OCI-LY3 (cell line): Measurements from ENCODE around the gene DAB1.

Experiments
- H2AFZ ChIP-seq: fragments of 200-600, 300-600 bp; shearing (Covaris generic); 2 replicates; pipeline ENCODE4 v1.6.0; 2014; ENCODE audit warnings: antibody characterized with exemption, low read depth, low read length
- H3K27ac ChIP-seq: fragments of 200-600, 300-600 bp; sonication (generic); 2 replicates; pipeline ENCODE4 v1.5.1; 2014; ENCODE audit warnings: mild to moderate bottlenecking, low read length, moderate library complexity, mixed read lengths
- H3K27me3 ChIP-seq: fragments of 200-600, 300-600 bp; sonication (generic); 2 replicates; pipeline ENCODE4 v1.6.1; 2014; ENCODE audit warnings: low read depth, low read length, mixed read lengths
- H3K36me3 ChIP-seq: fragments of 200-600, 300-600 bp; sonication (generic); replicated peaks from 2 replicates; pipeline ENCODE3; 2014; ENCODE audit warnings: low read depth, low read length, mixed read lengths
- H3K4me1 ChIP-seq: fragments of 300-600, 200-600 bp; sonication (generic); 2 replicates; pipeline ENCODE4 v1.6.1; 2014; ENCODE audit warnings: low read length, mixed read lengths
- H3K4me2 ChIP-seq: fragments of 200-600, 300-600 bp; sonication (generic); 2 replicates; pipeline ENCODE4 v1.6.1; 2014; ENCODE audit warnings: low read length, mixed read lengths
- H3K4me3 ChIP-seq: fragments of 300-600, 200-600 bp; sonication (generic); 2 replicates; pipeline ENCODE4 v1.5.1; 2014; ENCODE audit warnings: antibody characterized with exemption, mild to moderate bottlenecking, low read length, moderate library complexity
- H3K79me2 ChIP-seq: fragments of 300-600, 200-600 bp; shearing (Covaris generic); 2 replicates; pipeline ENCODE4 v1.6.1; 2014; ENCODE audit warnings: mild to moderate bottlenecking, low read length, mixed read lengths
- H3K9ac ChIP-seq: fragments of 300-600, 200-600 bp; shearing (Covaris generic); 2 replicates; pipeline ENCODE4 v1.6.0; 2014; ENCODE audit warnings: mild to moderate bottlenecking, low read length, moderate library complexity
- H3K9me3 ChIP-seq: fragments of 200-600, 300-600 bp; shearing (Covaris generic); 2 replicates; pipeline ENCODE4 v1.6.1; 2014; ENCODE audit warnings: low read length, mixed read lengths; ENCODE audit not compliant: insufficient read depth
- H4K20me1 ChIP-seq: fragments of 200-600, 300-600 bp; sonication (generic); 2 replicates; pipeline ENCODE4 v1.6.1; 2016; ENCODE audit warnings: low read length, mixed read lengths; ENCODE audit not compliant: insufficient read depth
- CTCF ChIP-seq: fragments of 200-600, 300-600 bp; sonication (generic); IDR thresholded peaks from 2 replicates; pipeline ENCODE4 v1.5.1; 2014; ENCODE audit warnings: antibody characterized with exemption, low read length, low read depth
- EZH2phosphoT487 ChIP-seq: fragments of 200-600 bp; shearing (Covaris generic); IDR thresholded peaks from 2 replicates; pipeline ENCODE4 v1.6.1; 2018; ENCODE audit warnings: antibody characterized with exemption, mixed run types, low read depth

Gene DAB1

DNA sequence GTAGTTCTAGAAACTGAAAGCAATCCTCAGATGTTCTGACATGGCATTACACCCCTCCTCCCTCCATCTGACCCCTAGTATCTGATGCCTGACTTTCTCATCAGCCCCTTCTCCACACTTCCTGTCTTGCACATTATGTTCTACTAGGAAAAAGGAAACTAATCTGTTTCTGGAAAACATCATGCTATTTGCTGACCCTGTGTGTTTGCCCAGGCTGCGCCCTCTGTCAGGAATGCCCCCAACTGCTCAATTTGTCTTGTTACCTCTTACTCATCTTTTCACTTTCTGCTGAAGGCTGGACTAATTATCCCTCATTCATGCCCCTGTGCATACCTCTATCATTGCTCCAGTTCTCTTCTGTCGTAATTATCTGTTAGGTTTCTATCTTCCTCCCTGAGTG is 37.5 kb upstream of the DAB1 start:
- H3K79me2 ChIP-seq, result no peaks in the 10 kb centered on the region
- H3K36me3 ChIP-seq, result no peaks in the 10 kb centered on the region
- no peaks in the 10 kb centered on the region for H3K4me1 ChIP-seq
- no peaks in the 10 kb centered on the region for H3K27me3 ChIP-seq
- H3K9me3 ChIP-seq, result no peaks in the 10 kb centered on the region
- H3K4me3 ChIP-seq, result no peak overlapping the region
- H3K27ac ChIP-seq, result no peak overlapping the region
- no peak overlapping the region for H3K4me2 ChIP-seq
- H3K9ac ChIP-seq, result no peak overlapping the region
- no peaks in the 10 kb centered on the region for H4K20me1 ChIP-seq
- no peak overlapping the region for H2AFZ ChIP-seq
- TF ChIP-seq EZH2phosphoT487, result no peak
- no peak for TF ChIP-seq CTCF

DNA sequence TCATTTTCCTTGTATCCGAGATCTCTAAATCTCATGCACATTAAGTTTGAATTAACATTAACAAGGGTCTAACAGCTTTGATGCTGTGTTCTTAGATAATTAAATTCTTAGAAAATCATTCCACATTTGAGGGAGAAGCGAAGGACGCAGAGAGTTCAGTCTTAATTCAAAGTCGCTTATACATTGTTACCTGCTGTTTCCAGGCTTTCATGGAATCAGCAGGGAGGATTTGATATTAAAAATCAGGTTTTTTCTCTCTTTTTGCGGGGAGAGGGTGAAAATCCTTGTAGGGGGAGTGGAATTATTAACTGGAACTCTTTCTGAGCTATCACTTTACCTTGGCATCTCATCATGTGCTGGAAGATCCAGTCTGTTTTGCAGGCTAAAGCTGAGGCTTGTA is 27.7 kb upstream of the DAB1 start:
- Histone ChIP-seq H3K4me1 (no peaks in the 10 kb centered on the region), H3K9ac (no peak overlapping the region), H3K27ac (no peak overlapping the region), H4K20me1 (no peaks in the 10 kb centered on the region), H3K4me3 (no peak overlapping the region), H3K79me2 (no peaks in the 10 kb centered on the region), H2AFZ (no peak overlapping the region), H3K27me3 (no peaks in the 10 kb centered on the region), H3K36me3 (no peaks in the 10 kb centered on the region), H3K4me2 (no peak overlapping the region), H3K9me3 (no peaks in the 10 kb centered on the region)
- TF ChIP-seq CTCF (no peak), EZH2phosphoT487 (no peak)

DNA sequence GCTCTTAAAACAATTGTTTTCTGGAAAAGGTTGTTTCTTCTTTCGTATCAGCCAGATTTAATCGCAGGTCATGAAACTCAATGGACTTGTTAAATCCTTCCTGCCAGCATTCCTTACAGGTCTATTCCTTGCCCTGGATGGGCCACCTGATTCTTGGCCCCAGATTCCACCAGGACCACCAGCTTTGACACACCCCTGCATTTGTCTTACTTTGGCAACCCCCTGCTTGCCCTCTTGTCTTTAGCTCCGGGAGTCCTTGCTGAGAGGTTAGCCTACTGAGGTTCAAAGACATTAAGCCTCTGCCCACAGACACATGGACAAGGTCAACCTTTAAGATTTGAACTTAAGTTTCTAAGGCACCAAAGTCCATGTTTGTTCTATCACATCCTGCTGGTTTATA is 27.1 kb upstream of the DAB1 start:
- H3K9ac ChIP-seq, result no peak overlapping the region
- no peaks in the 10 kb centered on the region for H3K4me1 ChIP-seq
- no peak for TF ChIP-seq CTCF
- no peak for TF ChIP-seq EZH2phosphoT487
- no peak overlapping the region for H3K4me2 ChIP-seq
- H3K36me3 ChIP-seq, result no peaks in the 10 kb centered on the region
- H3K79me2 ChIP-seq, result no peaks in the 10 kb centered on the region
- H3K27ac ChIP-seq, result no peak overlapping the region
- no peaks in the 10 kb centered on the region for H3K9me3 ChIP-seq
- no peak overlapping the region for H3K4me3 ChIP-seq
- no peaks in the 10 kb centered on the region for H3K27me3 ChIP-seq
- no peak overlapping the region for H2AFZ ChIP-seq
- H4K20me1 ChIP-seq, result no peaks in the 10 kb centered on the region

DNA sequence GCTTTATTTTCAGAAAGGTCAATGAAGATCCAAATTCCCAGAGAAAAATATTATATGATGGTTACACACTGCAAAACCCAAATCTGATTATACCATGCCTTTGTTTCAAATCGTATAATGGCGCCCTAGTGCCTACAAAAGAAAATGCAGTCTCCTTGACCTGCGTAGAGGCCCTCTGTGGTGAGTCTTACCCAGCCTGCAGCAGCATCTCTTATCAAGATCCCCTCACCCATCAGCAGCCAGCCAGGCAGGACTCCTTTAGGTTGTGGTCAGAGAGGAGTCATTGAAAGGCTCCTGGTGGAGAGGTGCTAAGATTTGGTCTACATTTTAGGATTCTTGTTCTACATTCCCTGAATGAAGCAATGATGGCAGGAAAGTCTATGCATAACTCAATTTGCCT is 23.7 kb upstream of the DAB1 start:
- no peak for TF ChIP-seq CTCF
- TF ChIP-seq EZH2phosphoT487, result no peak
- H3K27me3 ChIP-seq, result no peaks in the 10 kb centered on the region

More for the DNA sequence above, 23.7 kb upstream of the DAB1 start:
- no peaks in the 10 kb centered on the region for H3K36me3 ChIP-seq
- no peak overlapping the region for H3K27ac ChIP-seq
- H3K4me2 ChIP-seq, result no peak overlapping the region
- no peaks in the 10 kb centered on the region for H3K9me3 ChIP-seq
- no peak overlapping the region for H2AFZ ChIP-seq
- H3K4me1 ChIP-seq, result no peaks in the 10 kb centered on the region
- no peaks in the 10 kb centered on the region for H4K20me1 ChIP-seq
- no peak overlapping the region for H3K9ac ChIP-seq
- H3K79me2 ChIP-seq, result no peaks in the 10 kb centered on the region
- H3K4me3 ChIP-seq, result no peak overlapping the region
